Tibial nerve (tissue), 3 donors: ENCODE measurements around the gene DDI1.

ENCODE experiments used
- POLR2A ChIP-seq, 2 donors: fragments of 450-650 bp; IDR thresholded peaks; one replicate each; pipeline ENCODE4 v1.6.1; 2017; ENCODE audit warnings: antibody characterized with exemption in 2 of 2, mild to moderate bottlenecking in 2 of 2, moderate library complexity in 2 of 2
- TF ChIP-seq, protein P1 (sequence below), 5 experiments: fragments of 200-600 bp in 3 of 5; fragments of 450-650 bp in 2 of 5; sonication (generic) in 3 of 5; IDR thresholded peaks; one replicate each; pipeline ENCODE4 v1.5.1; 2016 to 2019; ENCODE audit warnings: antibody characterized with exemption in 5 of 5, mild to moderate bottlenecking in 3 of 5, moderate library complexity in 2 of 5

DNA sequence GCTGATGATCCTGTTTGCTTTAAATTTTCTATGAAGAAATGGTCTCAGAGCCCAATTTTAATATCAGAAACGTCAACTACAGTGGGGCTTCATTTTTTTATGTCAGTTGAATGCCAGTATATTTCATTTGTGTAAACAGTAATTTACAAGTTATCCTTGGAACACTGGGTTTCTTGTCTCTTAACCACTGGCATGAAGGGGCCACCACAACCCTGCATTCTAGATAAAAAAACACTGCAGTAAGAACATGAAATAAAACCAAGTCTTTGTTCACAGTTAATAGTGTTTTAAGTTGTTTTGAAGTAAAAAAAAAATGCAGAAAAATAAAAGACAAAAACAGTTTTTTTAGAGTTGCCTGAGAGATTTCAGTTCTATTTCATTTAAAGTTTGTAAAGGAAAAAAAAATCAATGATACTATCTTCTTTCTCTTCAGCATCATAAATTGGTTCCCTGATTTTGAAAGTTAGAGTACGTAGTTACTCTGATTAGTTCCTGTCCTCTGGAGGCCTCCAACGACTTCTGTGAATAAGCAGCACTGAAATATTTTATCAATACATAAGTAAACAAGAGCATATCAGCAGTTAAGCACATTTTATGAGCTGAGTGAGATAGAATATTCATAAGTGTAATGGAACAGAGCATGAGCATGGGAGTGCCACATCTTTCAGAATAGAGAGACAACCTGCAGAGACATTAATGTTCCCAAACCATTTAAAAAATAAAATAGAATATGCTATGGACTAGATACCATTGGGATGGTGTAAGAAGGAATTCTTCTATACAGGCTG lies 7.8 kb upstream of the DDI1 start:
- TF ChIP-seq POLR2A (IDR thresholded peaks at IDR 0.05) = no peak
- TF ChIP-seq, protein P1, sequence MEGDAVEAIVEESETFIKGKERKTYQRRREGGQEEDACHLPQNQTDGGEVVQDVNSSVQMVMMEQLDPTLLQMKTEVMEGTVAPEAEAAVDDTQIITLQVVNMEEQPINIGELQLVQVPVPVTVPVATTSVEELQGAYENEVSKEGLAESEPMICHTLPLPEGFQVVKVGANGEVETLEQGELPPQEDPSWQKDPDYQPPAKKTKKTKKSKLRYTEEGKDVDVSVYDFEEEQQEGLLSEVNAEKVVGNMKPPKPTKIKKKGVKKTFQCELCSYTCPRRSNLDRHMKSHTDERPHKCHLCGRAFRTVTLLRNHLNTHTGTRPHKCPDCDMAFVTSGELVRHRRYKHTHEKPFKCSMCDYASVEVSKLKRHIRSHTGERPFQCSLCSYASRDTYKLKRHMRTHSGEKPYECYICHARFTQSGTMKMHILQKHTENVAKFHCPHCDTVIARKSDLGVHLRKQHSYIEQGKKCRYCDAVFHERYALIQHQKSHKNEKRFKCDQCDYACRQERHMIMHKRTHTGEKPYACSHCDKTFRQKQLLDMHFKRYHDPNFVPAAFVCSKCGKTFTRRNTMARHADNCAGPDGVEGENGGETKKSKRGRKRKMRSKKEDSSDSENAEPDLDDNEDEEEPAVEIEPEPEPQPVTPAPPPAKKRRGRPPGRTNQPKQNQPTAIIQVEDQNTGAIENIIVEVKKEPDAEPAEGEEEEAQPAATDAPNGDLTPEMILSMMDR (IDR thresholded peaks at IDR 0.05) = no peak
